HEK293 (cell line): ENCODE results near the gene ACTN4.
A peak's percentile ranks its signal among the peaks of the same experiment; 100 is the strongest.
"Not testable (repeated sequence)": the region's sequence is repeated elsewhere in the genome, so short reads cannot be mapped to it uniquely, and the experiment has no call there.

Experiments used
- CTCF ChIA-PET: fragments of 350-600 bp; formaldehyde crosslinking; extraction: SDS; loops from one replicate; lab custom pipeline; 2021; ENCODE audit warnings: antibody characterized with exemption; lab: Yijun Ruan, JAX
- POLR2A ChIA-PET: fragments of 300-600 bp; formaldehyde crosslinking; extraction: SDS; loops from one replicate; lab custom pipeline; 2020; ENCODE audit warnings: antibody characterized with exemption, inconsistent platforms; lab: Yijun Ruan, JAX
- H3K27ac ChIP-seq: fragments of 200-500 bp; sonication (Bioruptor generic); 2 replicates; pipeline ENCODE4 v1.5.1; 2014; ENCODE audit warnings: low read depth, low read length, control low read depth, inconsistent platforms; ENCODE audit errors: extremely low read depth
- H3K36me3 ChIP-seq, 2 experiments: fragments of 200-500 bp in 1 of 2; sonication (Bioruptor generic) in 1 of 2; 1 replicate in 1 of 2; 2 replicates in 1 of 2; pipeline ENCODE4 v1.5.1; 2014 to 2017; ENCODE audit warnings: inconsistent platforms in 2 of 2, low read length in 2 of 2; ENCODE audit not compliant: control insufficient read depth in 2 of 2, insufficient read depth in 1 of 2
- H3K4me1 ChIP-seq: fragments of 200-500 bp; sonication (Bioruptor generic); 2 replicates; pipeline ENCODE4 v1.5.1; 2014; ENCODE audit warnings: mild to moderate bottlenecking, low read length, inconsistent platforms; ENCODE audit not compliant: control insufficient read depth, insufficient read depth
- H3K4me3 ChIP-seq: 2 replicates; pipeline ENCODE4 v1.5.1; 2011; ENCODE audit warnings: low read depth, mild to moderate bottlenecking, control low read depth, low read length, moderate library complexity
- H3K9me3 ChIP-seq: fragments of 200-500 bp; sonication (Bioruptor generic); 2 replicates; pipeline ENCODE4 v1.5.1; 2014; ENCODE audit warnings: low read depth, low read length, inconsistent platforms; ENCODE audit not compliant: control insufficient read depth, insufficient read depth
- EGR2 ChIP-seq: fragments of 450-650 bp; formaldehyde crosslinking; IDR thresholded peaks from 2 replicates; pipeline ENCODE4 v1.5.1; 2016; ENCODE audit warnings: low read depth, missing biosample characterization, missing genetic modification characterization
- KLF1 ChIP-seq: fragments of 450-650 bp; formaldehyde crosslinking; IDR thresholded peaks from 2 replicates; pipeline ENCODE4 v1.5.1; 2016; ENCODE audit warnings: missing biosample characterization, missing genetic modification characterization
- KLF7 ChIP-seq: fragments of 450-650 bp; formaldehyde crosslinking; IDR thresholded peaks from 2 replicates; pipeline ENCODE4 v1.5.1; 2016; ENCODE audit warnings: missing biosample characterization, missing genetic modification characterization, borderline replicate concordance
- WT1 ChIP-seq: fragments of 450-650 bp; formaldehyde crosslinking; IDR thresholded peaks from 2 replicates; pipeline ENCODE4 v1.5.1; 2016; ENCODE audit warnings: missing biosample characterization, missing genetic modification characterization
- ZFHX2 ChIP-seq: fragments of 450-650 bp; formaldehyde crosslinking; conservative IDR thresholded peaks from 2 replicates; pipeline ENCODE4 v1.5.1; 2016; ENCODE audit warnings: missing biosample characterization, missing genetic modification characterization
- ZNF121 ChIP-seq: fragments of 450-650 bp; formaldehyde crosslinking; IDR thresholded peaks from 2 replicates; pipeline ENCODE4 v1.5.1; 2016; ENCODE audit warnings: missing biosample characterization, missing genetic modification characterization
- ZNF449 ChIP-seq: fragments of 450-650 bp; formaldehyde crosslinking; IDR thresholded peaks from 2 replicates; pipeline ENCODE4 v1.5.1; 2017; ENCODE audit warnings: missing biosample characterization, mild to moderate bottlenecking, missing genetic modification characterization, moderate library complexity
- TF ChIP-seq, protein P1 (sequence below): fragments of 450-650 bp; formaldehyde crosslinking; IDR thresholded peaks from 2 replicates; pipeline ENCODE4 v1.5.1; 2016; ENCODE audit warnings: missing biosample characterization, missing genetic modification characterization
- TF ChIP-seq, protein P2 (sequence below): fragments of 450-650 bp; formaldehyde crosslinking; conservative IDR thresholded peaks from 2 replicates; pipeline ENCODE4 v1.5.1; 2016; ENCODE audit warnings: low read depth, missing biosample characterization, missing genetic modification characterization
- TF ChIP-seq, protein P3 (sequence below): fragments of 450-650 bp; formaldehyde crosslinking; IDR thresholded peaks from 2 replicates; pipeline ENCODE4 v1.5.1; 2016; ENCODE audit warnings: missing biosample characterization, missing genetic modification characterization

Gene ACTN4

DNA sequence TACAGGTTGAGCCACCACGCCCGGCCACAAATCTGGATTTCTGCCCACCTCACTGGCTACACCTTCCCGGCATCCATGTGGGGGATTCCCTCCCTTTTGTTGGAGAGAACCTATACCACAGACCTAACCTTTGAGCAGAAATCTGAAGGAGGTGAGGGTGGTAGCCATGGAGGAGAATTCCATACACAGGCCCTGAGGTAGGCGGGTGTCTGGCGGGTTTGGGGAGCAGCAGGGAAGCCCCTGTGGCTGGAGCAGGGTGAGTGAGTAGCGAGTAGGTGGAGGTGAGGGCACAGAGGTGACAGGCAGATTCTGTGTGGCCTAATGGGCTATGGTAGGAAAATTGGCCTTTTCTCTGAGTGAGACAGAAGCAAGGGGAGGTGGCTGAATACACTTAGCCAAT is 17.9 kb upstream of the ACTN4 start:
- H3K4me3 ChIP-seq = no peak overlapping the region
- CTCF ChIA-PET = interaction anchor here (0.6 to 2.4 kb wide), 3 partner anchors 10 to 227 kb away, joined by 3 to 11 read pairs (median 5); partner anchors contain the start of gene FAM98C
- H3K4me1 ChIP-seq = no peaks in the 10 kb centered on the region
- POLR2A ChIA-PET = interaction anchor here (0.6 to 3.1 kb wide), 6 partner anchors 11 to 1552 kb away, joined by 3 to 23 read pairs (median 4); partner anchors contain the start of genes ACTN4, EIF3K and MAP4K1
- TF ChIP-seq, protein P1, sequence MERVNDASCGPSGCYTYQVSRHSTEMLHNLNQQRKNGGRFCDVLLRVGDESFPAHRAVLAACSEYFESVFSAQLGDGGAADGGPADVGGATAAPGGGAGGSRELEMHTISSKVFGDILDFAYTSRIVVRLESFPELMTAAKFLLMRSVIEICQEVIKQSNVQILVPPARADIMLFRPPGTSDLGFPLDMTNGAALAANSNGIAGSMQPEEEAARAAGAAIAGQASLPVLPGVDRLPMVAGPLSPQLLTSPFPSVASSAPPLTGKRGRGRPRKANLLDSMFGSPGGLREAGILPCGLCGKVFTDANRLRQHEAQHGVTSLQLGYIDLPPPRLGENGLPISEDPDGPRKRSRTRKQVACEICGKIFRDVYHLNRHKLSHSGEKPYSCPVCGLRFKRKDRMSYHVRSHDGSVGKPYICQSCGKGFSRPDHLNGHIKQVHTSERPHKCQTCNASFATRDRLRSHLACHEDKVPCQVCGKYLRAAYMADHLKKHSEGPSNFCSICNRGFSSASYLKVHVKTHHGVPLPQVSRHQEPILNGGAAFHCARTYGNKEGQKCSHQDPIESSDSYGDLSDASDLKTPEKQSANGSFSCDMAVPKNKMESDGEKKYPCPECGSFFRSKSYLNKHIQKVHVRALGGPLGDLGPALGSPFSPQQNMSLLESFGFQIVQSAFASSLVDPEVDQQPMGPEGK (tag by site-specific recombination) = no peak
- TF ChIP-seq KLF7 = no peak
- TF ChIP-seq, protein P2, sequence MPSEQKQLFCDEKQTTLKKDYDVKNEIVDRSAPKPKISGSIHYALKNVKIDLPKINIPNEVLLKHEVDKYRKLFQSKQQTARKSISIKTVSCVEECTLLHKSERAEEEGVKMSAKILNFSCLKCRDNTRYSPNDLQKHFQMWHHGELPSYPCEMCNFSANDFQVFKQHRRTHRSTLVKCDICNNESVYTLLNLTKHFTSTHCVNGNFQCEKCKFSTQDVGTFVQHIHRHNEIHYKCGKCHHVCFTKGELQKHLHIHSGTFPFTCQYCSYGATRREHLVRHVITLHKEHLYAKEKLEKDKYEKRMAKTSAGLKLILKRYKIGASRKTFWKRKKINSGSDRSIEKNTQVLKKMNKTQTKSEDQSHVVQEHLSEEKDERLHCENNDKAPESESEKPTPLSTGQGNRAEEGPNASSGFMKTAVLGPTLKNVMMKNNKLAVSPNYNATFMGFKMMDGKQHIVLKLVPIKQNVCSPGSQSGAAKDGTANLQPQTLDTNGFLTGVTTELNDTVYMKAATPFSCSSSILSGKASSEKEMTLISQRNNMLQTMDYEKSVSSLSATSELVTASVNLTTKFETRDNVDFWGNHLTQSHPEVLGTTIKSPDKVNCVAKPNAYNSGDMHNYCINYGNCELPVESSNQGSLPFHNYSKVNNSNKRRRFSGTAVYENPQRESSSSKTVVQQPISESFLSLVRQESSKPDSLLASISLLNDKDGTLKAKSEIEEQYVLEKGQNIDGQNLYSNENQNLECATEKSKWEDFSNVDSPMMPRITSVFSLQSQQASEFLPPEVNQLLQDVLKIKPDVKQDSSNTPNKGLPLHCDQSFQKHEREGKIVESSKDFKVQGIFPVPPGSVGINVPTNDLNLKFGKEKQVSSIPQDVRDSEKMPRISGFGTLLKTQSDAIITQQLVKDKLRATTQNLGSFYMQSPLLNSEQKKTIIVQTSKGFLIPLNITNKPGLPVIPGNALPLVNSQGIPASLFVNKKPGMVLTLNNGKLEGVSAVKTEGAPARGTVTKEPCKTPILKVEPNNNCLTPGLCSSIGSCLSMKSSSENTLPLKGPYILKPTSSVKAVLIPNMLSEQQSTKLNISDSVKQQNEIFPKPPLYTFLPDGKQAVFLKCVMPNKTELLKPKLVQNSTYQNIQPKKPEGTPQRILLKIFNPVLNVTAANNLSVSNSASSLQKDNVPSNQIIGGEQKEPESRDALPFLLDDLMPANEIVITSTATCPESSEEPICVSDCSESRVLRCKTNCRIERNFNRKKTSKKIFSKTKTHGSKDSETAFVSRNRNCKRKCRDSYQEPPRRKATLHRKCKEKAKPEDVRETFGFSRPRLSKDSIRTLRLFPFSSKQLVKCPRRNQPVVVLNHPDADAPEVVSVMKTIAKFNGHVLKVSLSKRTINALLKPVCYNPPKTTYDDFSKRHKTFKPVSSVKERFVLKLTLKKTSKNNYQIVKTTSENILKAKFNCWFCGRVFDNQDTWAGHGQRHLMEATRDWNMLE (tag by site-specific recombination) = no peak
- TF ChIP-seq ZNF449 (tag by site-specific recombination) = no peak
- TF ChIP-seq EGR2 (tag by site-specific recombination) = peak; percentile 74
- peak; percentile 66; the same call in 1 of the 2 replicates for TF ChIP-seq ZFHX2 (tag by site-specific recombination)
- TF ChIP-seq, all 188 proteins: peak for 2
- Histone ChIP-seq H3K9me3 (no peaks in the 10 kb centered on the region), H3K36me3 (peaks cover 63 to 93% of the 10 kb centered on the region in 2 experiments), H3K27ac (no peak overlapping the region)

DNA sequence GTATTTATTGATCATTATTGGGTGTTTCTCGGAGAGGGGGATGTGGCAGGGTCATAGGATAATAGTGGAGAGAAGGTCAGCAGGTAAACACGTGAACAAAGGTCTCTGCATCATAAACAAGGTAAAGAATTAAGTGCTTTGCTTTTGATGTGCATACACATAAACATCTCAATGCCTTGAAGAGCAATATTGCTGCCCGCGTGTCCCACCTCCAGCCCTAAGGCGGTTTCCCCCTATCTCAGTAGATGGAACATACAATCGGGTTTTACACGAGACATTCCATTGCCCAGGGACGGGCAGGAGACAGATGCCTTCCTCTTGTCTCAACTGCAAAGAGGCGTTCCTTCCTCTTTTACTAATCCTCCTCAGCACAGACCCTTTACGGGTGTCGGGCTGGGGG is 16.1 kb upstream of the ACTN4 start:
- H3K36me3 ChIP-seq = peaks cover 63 to 90% of the 10 kb centered on the region in 2 experiments
- H3K4me3 ChIP-seq, H3K4me1 ChIP-seq, POLR2A ChIA-PET, CTCF ChIA-PET, H3K9me3 ChIP-seq, H3K27ac ChIP-seq: not testable (repeated sequence)

- CTCF ChIA-PET = interaction anchor here (1.3 to 5.3 kb wide), 2 partner anchors 20 to 229 kb away, joined by 5 to 77 read pairs; partner anchors contain the start of gene FAM98C
- TF ChIP-seq KLF1 (peak; percentile 99), ZNF121 (peak; percentile 97), ZFHX2 (tag by site-specific recombination) (peak; percentile 34; the same call in 1 of the 2 replicates), EGR2 (tag by site-specific recombination) (peak; percentile 89), WT1 (tag by site-specific recombination) (peak; percentile 87)
- TF ChIP-seq, protein P3, sequence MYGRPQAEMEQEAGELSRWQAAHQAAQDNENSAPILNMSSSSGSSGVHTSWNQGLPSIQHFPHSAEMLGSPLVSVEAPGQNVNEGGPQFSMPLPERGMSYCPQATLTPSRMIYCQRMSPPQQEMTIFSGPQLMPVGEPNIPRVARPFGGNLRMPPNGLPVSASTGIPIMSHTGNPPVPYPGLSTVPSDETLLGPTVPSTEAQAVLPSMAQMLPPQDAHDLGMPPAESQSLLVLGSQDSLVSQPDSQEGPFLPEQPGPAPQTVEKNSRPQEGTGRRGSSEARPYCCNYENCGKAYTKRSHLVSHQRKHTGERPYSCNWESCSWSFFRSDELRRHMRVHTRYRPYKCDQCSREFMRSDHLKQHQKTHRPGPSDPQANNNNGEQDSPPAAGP = peak; percentile 95
- H3K4me3 ChIP-seq, H3K4me1 ChIP-seq, H3K9me3 ChIP-seq: not testable (repeated sequence)
- POLR2A ChIA-PET = interaction anchor here (1.0 kb wide), 1 partner anchor 13 kb away, joined by 4 read pairs; the partner anchor contains the start of gene EIF3K
- H3K36me3 ChIP-seq = peaks cover 63 to 90% of the 10 kb centered on the region in 2 experiments
- peak overlapping the region; percentile 17; the same call in 1 of the 2 replicates for H3K27ac ChIP-seq
Observed at GRCh38 chr19:38631811-38632475, 15.5 kb upstream of the ACTN4 start.
